AG04449 (cell line): ENCODE results near the gene COL4A4.

Experiments used
- CTCF ChIA-PET: fragments of 350-600 bp; formaldehyde crosslinking; extraction: SDS; loops from one replicate; lab custom pipeline; 2021; ENCODE audit warnings: antibody characterized with exemption; lab: Yijun Ruan, JAX
- POLR2A ChIA-PET: fragments of 400-600, 350-600 bp; formaldehyde crosslinking; extraction: SDS; loops from one replicate; lab custom pipeline; 2020; ENCODE audit warnings: antibody characterized with exemption, inconsistent platforms; lab: Yijun Ruan, JAX
- DNase-seq: peaks from one replicate; pipeline ENCODE4 v3.0.0-alpha.2; 2010; ENCODE audit warnings: low read depth, low spot score
- H3K4me3 ChIP-seq: 2 replicates; pipeline ENCODE4 v1.5.1; 2011; ENCODE audit warnings: low read depth, mild to moderate bottlenecking, control low read depth, low read length
- TF ChIP-seq, protein P1 (sequence below): IDR thresholded peaks from one replicate; pipeline ENCODE4 v1.5.1; 2011; ENCODE audit warnings: mild to moderate bottlenecking, moderate library complexity, low read length, control low read depth, inconsistent platforms; ENCODE audit not compliant: insufficient read depth; ENCODE audit errors: missing control alignments

COL4A4 gene

DNA sequence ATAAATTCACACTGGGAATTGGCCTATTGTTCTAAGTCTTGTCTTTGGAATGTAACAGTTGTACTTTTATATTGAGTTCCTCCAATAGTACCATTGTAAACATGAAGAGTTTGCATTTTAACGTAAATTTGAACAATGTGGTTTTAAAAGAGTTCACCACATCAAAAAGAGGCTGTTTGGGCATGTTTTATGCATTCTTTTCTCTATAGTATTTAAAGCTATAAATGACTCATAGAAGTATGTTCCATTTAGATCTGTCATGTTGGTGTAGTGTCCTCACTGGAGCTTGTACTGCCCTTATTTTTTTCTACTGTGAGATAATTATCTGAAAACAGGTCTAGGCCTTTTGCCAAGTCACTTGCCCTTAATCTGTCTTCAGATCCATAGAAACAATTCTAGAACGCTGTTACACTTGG, 186.2 kb downstream of the COL4A4 start:
- TF ChIP-seq, protein P1, sequence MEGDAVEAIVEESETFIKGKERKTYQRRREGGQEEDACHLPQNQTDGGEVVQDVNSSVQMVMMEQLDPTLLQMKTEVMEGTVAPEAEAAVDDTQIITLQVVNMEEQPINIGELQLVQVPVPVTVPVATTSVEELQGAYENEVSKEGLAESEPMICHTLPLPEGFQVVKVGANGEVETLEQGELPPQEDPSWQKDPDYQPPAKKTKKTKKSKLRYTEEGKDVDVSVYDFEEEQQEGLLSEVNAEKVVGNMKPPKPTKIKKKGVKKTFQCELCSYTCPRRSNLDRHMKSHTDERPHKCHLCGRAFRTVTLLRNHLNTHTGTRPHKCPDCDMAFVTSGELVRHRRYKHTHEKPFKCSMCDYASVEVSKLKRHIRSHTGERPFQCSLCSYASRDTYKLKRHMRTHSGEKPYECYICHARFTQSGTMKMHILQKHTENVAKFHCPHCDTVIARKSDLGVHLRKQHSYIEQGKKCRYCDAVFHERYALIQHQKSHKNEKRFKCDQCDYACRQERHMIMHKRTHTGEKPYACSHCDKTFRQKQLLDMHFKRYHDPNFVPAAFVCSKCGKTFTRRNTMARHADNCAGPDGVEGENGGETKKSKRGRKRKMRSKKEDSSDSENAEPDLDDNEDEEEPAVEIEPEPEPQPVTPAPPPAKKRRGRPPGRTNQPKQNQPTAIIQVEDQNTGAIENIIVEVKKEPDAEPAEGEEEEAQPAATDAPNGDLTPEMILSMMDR = no peak
- ChIA-PET POLR2A (interaction anchor here (0.6 to 1.1 kb wide), 3 partner anchors 9 to 178 kb away, joined by 3 to 5 read pairs (median 3); partner anchors contain the start of gene IRS1), CTCF (interaction anchor here (1.0 to 1.6 kb wide), 6 partner anchors 8 to 1306 kb away, joined by 3 to 6 read pairs (median 3); no protein-coding TSS in a partner anchor)
- peak; percentile 64 for DNase-seq
- H3K4me3 ChIP-seq = no peak overlapping the region

DNA sequence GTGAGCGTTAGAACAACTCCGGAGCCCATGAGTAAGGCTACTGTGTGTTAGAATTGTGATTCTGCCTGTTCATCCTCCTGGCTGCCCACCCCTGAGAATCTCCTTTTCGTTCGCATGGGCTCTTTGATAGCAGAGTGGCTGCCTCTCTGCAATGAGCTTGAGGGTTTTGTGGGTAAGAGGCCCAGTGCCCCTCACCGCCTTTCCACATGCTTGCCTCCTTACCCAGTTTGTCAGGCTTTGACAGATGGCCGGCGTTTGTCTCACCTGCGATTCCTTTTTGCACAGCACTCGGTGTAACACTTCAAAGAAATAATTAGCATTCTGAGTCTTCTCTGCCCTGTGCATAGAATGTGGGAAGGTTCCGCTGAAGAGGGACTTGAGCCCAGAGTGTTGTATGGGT, 190.2 kb downstream of the COL4A4 start:
- H3K4me3 ChIP-seq = no peak overlapping the region
- TF ChIP-seq, protein P1 = no peak
- no peak for DNase-seq
- ChIA-PET POLR2A (no interaction called here), CTCF (no interaction called here)

DNA sequence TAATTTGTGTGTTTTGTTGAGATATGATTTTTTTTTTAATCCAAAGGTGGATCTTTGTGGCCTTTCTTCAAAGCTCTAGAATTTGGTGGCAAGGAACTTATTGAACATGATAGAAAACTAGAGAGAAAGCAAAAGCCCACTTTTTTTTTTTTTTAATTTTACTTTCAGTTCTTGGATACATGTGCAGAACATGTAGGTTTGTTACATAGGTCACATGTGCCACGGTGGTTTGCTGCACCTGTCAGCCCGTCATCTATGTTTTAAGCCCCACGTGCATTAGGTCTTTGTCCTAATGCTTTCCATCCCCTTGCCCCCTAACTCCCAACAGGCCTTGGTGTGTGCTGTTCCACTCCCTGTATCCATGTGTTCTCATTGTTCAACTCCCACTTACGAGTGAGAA, 192.2 kb downstream of the COL4A4 start:
- POLR2A ChIA-PET = no interaction called here
- TF ChIP-seq, protein P1 = no peak
- CTCF ChIA-PET = interaction anchor here (0.7 to 2.1 kb wide), 2 partner anchors 170 to 1300 kb away, joined by 4 to 7 read pairs; no protein-coding TSS in a partner anchor
- DNase-seq = no peak
- no peak overlapping the region for H3K4me3 ChIP-seq

DNA sequence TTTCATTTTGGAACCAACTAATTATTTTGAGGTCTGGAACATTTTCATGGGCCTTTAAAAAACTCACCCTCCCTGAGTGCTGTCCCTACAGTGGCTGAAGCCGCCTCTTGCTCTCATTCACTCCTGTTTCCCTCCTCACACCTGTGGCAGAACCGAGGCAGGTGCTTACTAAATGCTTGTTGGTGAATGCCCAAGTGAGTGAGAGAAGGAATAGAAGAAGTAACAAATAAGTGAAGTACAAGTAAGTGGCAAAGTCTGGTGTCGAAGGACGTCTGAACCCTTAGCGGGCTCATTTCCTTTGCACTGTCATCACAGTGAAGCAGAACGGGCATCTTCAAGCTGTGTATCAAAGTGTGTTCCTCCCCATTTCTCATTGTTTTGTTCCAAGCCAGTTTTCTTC, 192.9 kb downstream of the COL4A4 start:
- TF ChIP-seq, protein P1 = no peak
- POLR2A ChIA-PET = no interaction called here
- CTCF ChIA-PET = interaction anchor here (0.7 to 2.1 kb wide), 2 partner anchors 169 to 1300 kb away, joined by 4 to 7 read pairs; no protein-coding TSS in a partner anchor
- DNase-seq = no peak
- H3K4me3 ChIP-seq = no peak overlapping the region

DNA sequence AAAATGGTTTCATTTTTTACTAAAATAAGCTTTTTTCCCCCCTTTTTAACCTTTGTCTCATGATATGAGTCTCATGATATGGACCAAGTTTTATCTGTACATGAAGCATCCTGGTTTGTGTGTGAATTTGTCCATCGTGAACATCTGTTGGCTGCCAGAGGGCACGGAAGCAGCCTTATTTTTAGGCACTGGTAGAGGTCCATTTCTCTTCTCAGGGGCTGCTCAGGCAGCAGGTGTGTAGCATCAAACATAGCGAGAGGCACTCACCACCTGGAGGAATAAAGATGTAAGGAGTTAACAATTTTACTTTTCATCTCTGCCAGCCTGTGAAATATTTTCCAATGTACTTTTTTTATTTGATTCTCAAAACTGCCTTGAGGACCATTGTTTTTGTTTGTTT, 193.6 kb downstream of the COL4A4 start:
- no peak overlapping the region for H3K4me3 ChIP-seq
- TF ChIP-seq, protein P1 = no peak
- CTCF ChIA-PET = interaction anchor here (2.1 kb wide), 1 partner anchor 168 kb away, joined by 7 read pairs; no protein-coding TSS in a partner anchor
- POLR2A ChIA-PET = no interaction called here
- no peak for DNase-seq

DNA sequence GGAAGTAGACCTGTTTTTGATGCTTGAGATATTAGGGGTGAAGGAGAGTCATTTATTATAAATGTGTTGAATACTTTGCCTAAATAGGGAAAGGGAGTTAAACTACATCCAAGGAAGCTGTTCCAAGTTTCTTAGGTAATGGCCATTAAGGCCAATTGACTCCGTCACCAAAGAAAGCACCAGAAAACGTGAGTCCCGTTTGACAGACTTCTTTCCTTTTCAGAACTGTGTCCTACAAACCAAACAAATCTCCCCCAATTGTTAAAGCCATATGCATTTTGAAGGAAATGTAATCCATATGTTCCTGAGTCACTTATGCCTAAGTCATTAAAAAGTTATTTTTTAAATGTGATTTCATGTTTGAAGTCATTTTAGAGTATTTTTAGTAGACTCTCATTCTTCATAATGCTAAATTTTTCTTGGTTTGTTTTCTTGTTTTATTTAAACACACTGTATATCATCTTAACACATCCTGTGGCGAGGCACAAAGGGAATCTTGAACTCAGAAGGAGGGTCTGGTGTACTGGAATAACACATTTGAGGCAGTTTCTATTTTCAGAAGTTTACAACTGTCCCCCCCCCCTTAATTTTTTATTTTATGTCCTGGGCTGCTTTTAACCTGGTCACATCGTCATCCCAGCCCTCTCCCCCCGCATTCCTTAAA, 194.5 kb downstream of the COL4A4 start:
- DNase-seq = peak; percentile 24
- TF ChIP-seq, protein P1 = no peak
- POLR2A ChIA-PET = no interaction called here
- peak overlapping the region; percentile 6; the same call in 1 of the 2 replicates for H3K4me3 ChIP-seq
- CTCF ChIA-PET = interaction anchor here (2.1 kb wide), 1 partner anchor 168 kb away, joined by 7 read pairs; no protein-coding TSS in a partner anchor
